ENCODE results near the gene PXDC1. TPM values are rescaled to one million over a fixed set of nuclear protein-coding genes. Genes with fewer than 3 reads are reported as not detected.

Gene PXDC1
- total RNA-seq, 2 experiments from 2014 or later, result 0.29 to 0.36 TPM

DNA sequence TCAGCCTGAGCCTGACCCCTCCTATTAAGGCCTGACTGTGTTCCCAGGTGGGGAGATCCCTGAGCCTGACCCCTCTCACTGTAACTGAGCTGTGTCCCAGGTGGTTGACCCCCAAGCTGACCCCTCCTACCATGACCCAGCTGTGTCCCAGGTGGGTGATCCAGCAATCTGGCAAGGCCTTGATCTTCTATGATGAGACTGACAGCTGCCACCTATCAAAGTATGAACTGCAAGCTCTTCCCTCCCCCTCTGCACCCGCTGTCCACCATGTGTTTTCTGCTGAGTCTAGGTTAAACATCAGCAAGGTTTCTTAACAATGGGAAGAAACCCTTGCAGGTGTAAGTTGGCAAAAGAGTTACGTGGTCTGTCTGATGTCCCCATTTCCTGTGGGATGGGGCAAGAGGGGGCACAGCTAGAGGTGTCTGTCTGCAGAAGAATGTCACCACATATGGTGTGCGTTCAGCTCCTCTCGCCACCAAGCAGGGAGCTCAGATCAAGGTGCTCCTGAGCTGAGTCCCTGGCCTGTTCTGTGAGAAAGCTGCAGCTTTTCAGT lies 5.9 kb downstream of the PXDC1 start:
- POLR2A ChIA-PET, result interaction anchor here (1.1 kb wide), 2 partner anchors 9 to 460 kb away, joined by 3 to 4 read pairs; no protein-coding TSS in a partner anchor
- peaks cover 7% of the 10 kb centered on the region for H3K4me1 Mint-ChIP-seq (ENCODE audit: low read depth)
- H3K9me3 Mint-ChIP-seq, result no peaks in the 10 kb centered on the region
- H3K27ac Mint-ChIP-seq, result no peak overlapping the region
- intact Hi-C loops (cut with micrococcal nuclease), result no loop called here
- ATAC-seq, result no peak
- H3K27me3 Mint-ChIP-seq, result peaks cover 21% of the 10 kb centered on the region
- H3K36me3 Mint-ChIP-seq (ENCODE audit: low read depth), result no peaks in the 10 kb centered on the region
- TF ChIP-seq, protein P1, sequence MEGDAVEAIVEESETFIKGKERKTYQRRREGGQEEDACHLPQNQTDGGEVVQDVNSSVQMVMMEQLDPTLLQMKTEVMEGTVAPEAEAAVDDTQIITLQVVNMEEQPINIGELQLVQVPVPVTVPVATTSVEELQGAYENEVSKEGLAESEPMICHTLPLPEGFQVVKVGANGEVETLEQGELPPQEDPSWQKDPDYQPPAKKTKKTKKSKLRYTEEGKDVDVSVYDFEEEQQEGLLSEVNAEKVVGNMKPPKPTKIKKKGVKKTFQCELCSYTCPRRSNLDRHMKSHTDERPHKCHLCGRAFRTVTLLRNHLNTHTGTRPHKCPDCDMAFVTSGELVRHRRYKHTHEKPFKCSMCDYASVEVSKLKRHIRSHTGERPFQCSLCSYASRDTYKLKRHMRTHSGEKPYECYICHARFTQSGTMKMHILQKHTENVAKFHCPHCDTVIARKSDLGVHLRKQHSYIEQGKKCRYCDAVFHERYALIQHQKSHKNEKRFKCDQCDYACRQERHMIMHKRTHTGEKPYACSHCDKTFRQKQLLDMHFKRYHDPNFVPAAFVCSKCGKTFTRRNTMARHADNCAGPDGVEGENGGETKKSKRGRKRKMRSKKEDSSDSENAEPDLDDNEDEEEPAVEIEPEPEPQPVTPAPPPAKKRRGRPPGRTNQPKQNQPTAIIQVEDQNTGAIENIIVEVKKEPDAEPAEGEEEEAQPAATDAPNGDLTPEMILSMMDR (IDR thresholded peaks at IDR 0.05), result no peak
- DNase-seq, result no peak
- CTCF ChIA-PET, result interaction anchor here (1.0 to 8.4 kb wide), 8 partner anchors 10 to 410 kb away, joined by 3 to 62 read pairs (median 9); partner anchors contain the start of gene FAM50B
- no peak overlapping the region for H3K4me3 Mint-ChIP-seq

DNA sequence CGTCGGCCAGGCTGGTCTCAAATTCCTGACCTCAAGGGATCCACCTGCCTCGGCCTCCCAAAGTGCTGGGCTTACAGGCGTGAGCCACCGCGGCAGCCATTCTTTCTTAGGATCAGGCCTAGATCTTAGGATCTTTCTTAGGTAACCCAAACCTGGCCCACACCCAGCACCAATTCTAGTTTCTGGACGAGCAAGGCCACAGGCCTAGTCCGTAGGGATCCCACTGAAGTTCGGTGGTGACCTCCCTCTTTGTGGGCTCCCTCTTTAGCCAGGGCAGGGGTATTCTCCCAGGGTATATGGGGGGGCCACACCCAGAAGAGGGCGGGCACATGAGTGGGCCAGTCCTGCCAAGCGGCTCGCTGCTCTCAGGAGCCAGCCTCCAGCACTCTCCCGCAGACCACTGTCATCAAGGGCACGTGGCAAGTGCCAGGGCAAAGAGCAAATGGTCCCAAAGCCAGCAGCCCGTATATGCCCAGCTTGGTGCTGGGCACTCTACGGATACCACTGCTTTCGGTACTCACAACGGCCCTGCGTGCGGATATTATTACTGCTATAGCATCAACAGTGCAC lies 6.5 kb downstream of the PXDC1 start:
- no peak for ATAC-seq
- Mint-ChIP-seq H3K9me3 (no peaks in the 10 kb centered on the region), H3K4me3 (no peak overlapping the region), H3K27ac (no peak overlapping the region), H3K4me1 (ENCODE audit: low read depth) (peaks cover 7% of the 10 kb centered on the region), H3K36me3 (ENCODE audit: low read depth) (no peaks in the 10 kb centered on the region), H3K27me3 (peaks cover 19% of the 10 kb centered on the region)
- no peak for DNase-seq
- intact Hi-C loops (cut with micrococcal nuclease), result loop anchor here (5.0 kb wide), 3 partner anchors 232 to 412 kb away; no protein-coding TSS in a partner anchor
- CTCF ChIA-PET, result interaction anchor here (2.1 to 8.4 kb wide), 4 partner anchors 13 to 245 kb away, joined by 9 to 62 read pairs (median 13); no protein-coding TSS in a partner anchor
- TF ChIP-seq, protein P1 (IDR thresholded peaks at IDR 0.05), result no peak
- POLR2A ChIA-PET, result interaction anchor here (0.7 to 1.1 kb wide), 2 partner anchors 10 to 1050 kb away, joined by 3 to 4 read pairs; no protein-coding TSS in a partner anchor

DNA sequence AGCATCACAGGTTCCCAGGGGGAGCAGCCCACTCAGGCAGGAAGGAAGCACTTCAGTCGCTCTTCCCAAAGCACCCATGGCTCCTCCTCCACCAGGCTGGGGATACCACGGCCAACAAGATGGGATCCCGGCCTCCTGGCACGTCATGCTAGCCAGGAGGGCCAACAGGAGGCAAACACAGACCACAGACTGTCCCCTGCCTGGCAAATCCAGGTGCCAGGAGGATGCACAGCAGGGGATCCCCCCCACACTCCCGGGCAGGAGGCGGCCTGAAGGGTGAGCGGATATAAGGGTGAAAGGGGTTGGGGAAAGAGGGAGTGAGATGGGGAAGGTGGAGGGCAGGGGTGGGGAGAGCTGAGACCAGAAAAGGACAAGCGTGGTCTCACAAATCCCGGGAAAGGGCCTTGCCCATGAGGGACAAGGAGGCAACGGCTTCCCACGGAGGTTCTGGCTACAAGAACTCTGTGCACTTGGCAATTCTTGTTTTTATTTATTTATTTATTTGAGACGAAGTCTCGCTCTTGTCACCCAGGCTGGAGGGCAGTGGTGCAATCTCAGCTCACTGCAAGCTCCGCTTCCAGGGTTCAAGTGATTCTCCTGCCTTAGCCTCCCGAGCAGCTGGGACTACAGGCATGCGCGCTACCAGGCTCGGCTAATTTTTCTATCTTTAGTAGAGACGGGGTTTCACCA lies 7.2 kb downstream of the PXDC1 start:
- H3K9me3 Mint-ChIP-seq, result no peaks in the 10 kb centered on the region
- DNase-seq (no peak), ATAC-seq (no peak)
- H3K4me3 Mint-ChIP-seq, result no peak overlapping the region
- H3K27ac Mint-ChIP-seq, result no peak overlapping the region
- peaks cover 7% of the 10 kb centered on the region for H3K4me1 Mint-ChIP-seq (ENCODE audit: low read depth)
- POLR2A ChIA-PET, result interaction anchor here (0.7 to 1.2 kb wide), 2 partner anchors 274 to 1050 kb away, joined by 3 read pairs; no protein-coding TSS in a partner anchor
- peaks cover 15% of the 10 kb centered on the region for H3K27me3 Mint-ChIP-seq
- CTCF ChIA-PET, result interaction anchor here (0.6 to 8.4 kb wide), 6 partner anchors 12 to 1816 kb away, joined by 4 to 62 read pairs (median 18); no protein-coding TSS in a partner anchor
- TF ChIP-seq, protein P1 (IDR thresholded peaks at IDR 0.05), result no peak
- intact Hi-C loops (cut with micrococcal nuclease), result loop anchor here (5.0 kb wide), 3 partner anchors 233 to 413 kb away; no protein-coding TSS in a partner anchor
- H3K36me3 Mint-ChIP-seq (ENCODE audit: low read depth), result no peaks in the 10 kb centered on the region

DNA sequence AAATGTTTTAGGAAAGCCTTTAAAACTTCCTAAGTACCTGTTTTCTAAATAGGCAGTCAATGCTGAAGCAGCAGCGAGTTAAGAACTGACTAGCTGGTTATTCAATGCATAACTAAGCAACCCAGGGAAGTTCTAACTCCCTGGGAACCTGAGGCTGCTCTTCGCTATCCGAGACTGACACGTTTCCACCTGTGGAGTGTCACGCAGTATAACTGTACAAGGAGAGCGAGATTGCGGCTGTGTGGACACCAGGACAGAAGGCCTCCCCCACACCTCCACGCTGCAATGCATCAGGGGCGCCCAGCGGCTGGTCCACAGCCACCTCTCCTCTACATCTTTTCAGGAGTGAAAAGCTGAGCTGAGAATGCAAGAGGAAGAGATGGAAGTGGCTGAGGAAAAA lies 8.0 kb downstream of the PXDC1 start:
- Mint-ChIP-seq H3K4me1 (ENCODE audit: low read depth) (peaks cover 7% of the 10 kb centered on the region), H3K36me3 (ENCODE audit: low read depth) (no peaks in the 10 kb centered on the region), H3K27ac (no peak overlapping the region), H3K9me3 (no peaks in the 10 kb centered on the region), H3K27me3 (peaks cover 11% of the 10 kb centered on the region), H3K4me3 (no peak overlapping the region)
- ATAC-seq (no peak), DNase-seq (no peak)
- POLR2A ChIA-PET, result interaction anchor here (1.2 kb wide), 1 partner anchor 275 kb away, joined by 3 read pairs; no protein-coding TSS in a partner anchor
- TF ChIP-seq, protein P1 (IDR thresholded peaks at IDR 0.05), result no peak
- intact Hi-C loops (cut with micrococcal nuclease), result loop anchor here (2.0 to 5.0 kb wide), 4 partner anchors 191 to 414 kb away; no protein-coding TSS in a partner anchor
- CTCF ChIA-PET, result interaction anchor here (0.6 to 8.4 kb wide), 14 partner anchors 11 to 1815 kb away, joined by 3 to 62 read pairs (median 4); no protein-coding TSS in a partner anchor
